ENCODE results near the gene STMN1. TPM values are rescaled to one million over a fixed set of nuclear protein-coding genes. Genes with fewer than 3 reads are reported as not detected.
A peak's percentile ranks its signal among the peaks of the same experiment; 100 is the strongest.

STMN1 gene
- total and polyA plus RNA-seq, 2 experiments from 2014 or later = 227 to 1,890 TPM

GRCh38 chr1:25874209-25874608 is 32.0 kb downstream of the STMN1 start:
- Mint-ChIP-seq H3K9me3 (no peaks in the 10 kb centered on the region; the same call in 2 of the 3 replicates), H3K4me1 (peaks cover 20% of the 10 kb centered on the region), H3K4me3 (no peak overlapping the region; the same call in 2 of the 3 replicates), H3K27me3 (ENCODE audit: insufficient read depth, low read depth, poor library complexity) (peaks cover 5% of the 10 kb centered on the region), H3K36me3 (ENCODE audit: low read depth) (no peaks in the 10 kb centered on the region), H3K27ac (no peak overlapping the region)
- Histone ChIP-seq H3K27ac (ENCODE audit: low read depth) (no peak overlapping the region), H3K4me2 (peak overlapping the region; percentile 76), H4K20me1 (replicated peaks; ENCODE audit: insufficient read depth) (no peaks in the 10 kb centered on the region), H2AFZ (0 out of 2 replicates have a peak overlapping the region, but pooled peaks have one; percentile 78), H3K27me3 (ENCODE audit: insufficient read depth) (peaks cover 17% of the 10 kb centered on the region), H3K9me2 (ENCODE audit: insufficient read depth) (no peaks in the 10 kb centered on the region), H3K4me1 (ENCODE audit: insufficient read depth) (peaks cover 18% of the 10 kb centered on the region), H3K36me3 (ENCODE audit: insufficient read depth) (no peaks in the 10 kb centered on the region), H3F3A (replicated peaks; ENCODE audit: low read depth) (0 out of 2 replicates have a peak, but pooled peaks cover 3% of the 10 kb centered on the region), H3K4me3 (peak overlapping the region; percentile 76; the same call in 1 of the 2 replicates), H3K79me2 (replicated peaks; ENCODE audit: insufficient read depth) (no peaks in the 10 kb centered on the region)
- DNase-seq (ENCODE audit: low spot score) (no peak), ATAC-seq (no peak)
- no peak for TF ChIP-seq CREB1 (CRISPR knock-in tag; IDR thresholded peaks at IDR 0.05; ENCODE audit: low read depth)
- TF ChIP-seq EZH2phosphoT487 (IDR thresholded peaks at IDR 0.05; ENCODE audit: unreplicated experiment) = no peak
- no peak for TF ChIP-seq ZNF462 (CRISPR knock-in tag; IDR thresholded peaks at IDR 0.05)
- TF ChIP-seq JUNB (IDR thresholded peaks at IDR 0.05; ENCODE audit: unreplicated experiment) = no peak
- TF ChIP-seq ZNF114 (CRISPR knock-in tag; IDR thresholded peaks at IDR 0.05) = no peak
- no peak for TF ChIP-seq CTCF (conservative IDR thresholded peaks at IDR 0.05; ENCODE audit: low read depth in 2 of 2)
- TF ChIP-seq EZH2 (IDR thresholded peaks at IDR 0.05; ENCODE audit: low read depth, unreplicated experiment) = no peak
- no peak for TF ChIP-seq ZNF331 (CRISPR knock-in tag; IDR thresholded peaks at IDR 0.05; ENCODE audit: low read depth)
- no peak for TF ChIP-seq NANOG (IDR thresholded peaks at IDR 0.05; ENCODE audit: borderline replicate concordance)
- TF ChIP-seq REST (IDR thresholded peaks at IDR 0.05; ENCODE audit: unreplicated experiment) = no peak
- TF ChIP-seq STAT1 (IDR thresholded peaks at IDR 0.05; ENCODE audit: unreplicated experiment) = no peak
- TF ChIP-seq ETS1 (IDR thresholded peaks at IDR 0.05) = no peak
- TF ChIP-seq POLR2AphosphoS5 (IDR thresholded peaks at IDR 0.05; ENCODE audit: low read depth) = no peak

Measured in GM23338 (cell line).